ENCODE data around the gene GAP43.
"Not testable (repeated sequence)": the region's sequence is repeated elsewhere in the genome, so short reads cannot be mapped to it uniquely, and the experiment has no call there.

GAP43 gene

GRCh38 chr3:115741650-115742049 is 118.3 kb downstream of the GAP43 start:
- Histone ChIP-seq H3K36me3 (ENCODE audit: insufficient read depth, low read depth, low read length) (no peaks in the 10 kb centered on the region), H3K27ac (ENCODE audit: low read length) (no peak overlapping the region), H3K9me3 (ENCODE audit: insufficient read depth, low read depth, low read length) (peaks cover 15% of the 10 kb centered on the region), H3K4me1 (ENCODE audit: insufficient read depth, low read length) (no peaks in the 10 kb centered on the region), H3K4me3 (ENCODE audit: low read length) (no peak overlapping the region), H3K9ac (ENCODE audit: low read depth, low read length) (no peak overlapping the region), H3K27me3 (ENCODE audit: insufficient read depth, low read length) (no peaks in the 10 kb centered on the region)

GRCh38 chr3:115744516-115744915 is 121.2 kb downstream of the GAP43 start:
- not testable (repeated sequence) for H3K9ac ChIP-seq (ENCODE audit: low read depth, low read length); H3K4me1 ChIP-seq (ENCODE audit: insufficient read depth, low read length); H3K36me3 ChIP-seq (ENCODE audit: insufficient read depth, low read depth, low read length); H3K9me3 ChIP-seq (ENCODE audit: insufficient read depth, low read depth, low read length); H3K27me3 ChIP-seq (ENCODE audit: insufficient read depth, low read length); H3K27ac ChIP-seq (ENCODE audit: low read length); H3K4me3 ChIP-seq (ENCODE audit: low read length)

- not testable (repeated sequence) for H3K4me1 ChIP-seq (ENCODE audit: insufficient read depth, low read length); H3K27ac ChIP-seq (ENCODE audit: low read length); H3K27me3 ChIP-seq (ENCODE audit: insufficient read depth, low read length); H3K36me3 ChIP-seq (ENCODE audit: insufficient read depth, low read depth, low read length); H3K9me3 ChIP-seq (ENCODE audit: insufficient read depth, low read depth, low read length); H3K4me3 ChIP-seq (ENCODE audit: low read length); H3K9ac ChIP-seq (ENCODE audit: low read depth, low read length)
Measured at GRCh38 chr3:115752978-115753377, 129.7 kb downstream of the GAP43 start.

- H3K4me1 ChIP-seq (ENCODE audit: insufficient read depth, low read length): no peaks in the 10 kb centered on the region
- H3K9me3 ChIP-seq (ENCODE audit: insufficient read depth, low read depth, low read length): no peaks in the 10 kb centered on the region
- no peak overlapping the region for H3K4me3 ChIP-seq (ENCODE audit: low read length)
- no peak overlapping the region for H3K9ac ChIP-seq (ENCODE audit: low read depth, low read length)
- no peaks in the 10 kb centered on the region for H3K36me3 ChIP-seq (ENCODE audit: insufficient read depth, low read depth, low read length)
- H3K27ac ChIP-seq (ENCODE audit: low read length): no peak overlapping the region
- H3K27me3 ChIP-seq (ENCODE audit: insufficient read depth, low read length): no peaks in the 10 kb centered on the region
Measured at GRCh38 chr3:115758076-115758763, 134.9 kb downstream of the GAP43 start.

- Histone ChIP-seq H3K4me1 (ENCODE audit: insufficient read depth, low read length) (no peaks in the 10 kb centered on the region), H3K27ac (ENCODE audit: low read length) (no peak overlapping the region), H3K9ac (ENCODE audit: low read depth, low read length) (no peak overlapping the region), H3K27me3 (ENCODE audit: insufficient read depth, low read length) (no peaks in the 10 kb centered on the region), H3K36me3 (ENCODE audit: insufficient read depth, low read depth, low read length) (no peaks in the 10 kb centered on the region), H3K4me3 (ENCODE audit: low read length) (no peak overlapping the region), H3K9me3 (ENCODE audit: insufficient read depth, low read depth, low read length) (no peaks in the 10 kb centered on the region)
Measured at GRCh38 chr3:115760716-115761115, 137.4 kb downstream of the GAP43 start.

- Histone ChIP-seq H3K4me1 (ENCODE audit: insufficient read depth, low read length) (peaks cover 4% of the 10 kb centered on the region; the same call in 1 of the 2 replicates), H3K36me3 (ENCODE audit: insufficient read depth, low read depth, low read length) (no peaks in the 10 kb centered on the region), H3K9me3 (ENCODE audit: insufficient read depth, low read depth, low read length) (no peaks in the 10 kb centered on the region), H3K4me3 (ENCODE audit: low read length) (no peak overlapping the region), H3K9ac (ENCODE audit: low read depth, low read length) (no peak overlapping the region), H3K27ac (ENCODE audit: low read length) (no peak overlapping the region), H3K27me3 (ENCODE audit: insufficient read depth, low read length) (no peaks in the 10 kb centered on the region)
Measured at GRCh38 chr3:115761927-115762305, 138.6 kb downstream of the GAP43 start.

- H3K9ac ChIP-seq (ENCODE audit: low read depth, low read length): no peak overlapping the region
- no peaks in the 10 kb centered on the region for H3K9me3 ChIP-seq (ENCODE audit: insufficient read depth, low read depth, low read length)
- peaks cover 7% of the 10 kb centered on the region; the same call in 1 of the 2 replicates for H3K4me1 ChIP-seq (ENCODE audit: insufficient read depth, low read length)
- no peak overlapping the region for H3K27ac ChIP-seq (ENCODE audit: low read length)
- no peaks in the 10 kb centered on the region for H3K27me3 ChIP-seq (ENCODE audit: insufficient read depth, low read length)
- H3K36me3 ChIP-seq (ENCODE audit: insufficient read depth, low read depth, low read length): no peaks in the 10 kb centered on the region
- no peak overlapping the region for H3K4me3 ChIP-seq (ENCODE audit: low read length)
Measured at GRCh38 chr3:115766587-115767482, 143.5 kb downstream of the GAP43 start.

- H3K27me3 ChIP-seq (ENCODE audit: insufficient read depth, low read length): no peaks in the 10 kb centered on the region
- no peak overlapping the region for H3K9ac ChIP-seq (ENCODE audit: low read depth, low read length)
- peaks cover 7% of the 10 kb centered on the region; the same call in 1 of the 2 replicates for H3K4me1 ChIP-seq (ENCODE audit: insufficient read depth, low read length)
- no peak overlapping the region for H3K27ac ChIP-seq (ENCODE audit: low read length)
- H3K36me3 ChIP-seq (ENCODE audit: insufficient read depth, low read depth, low read length): no peaks in the 10 kb centered on the region
- no peaks in the 10 kb centered on the region for H3K9me3 ChIP-seq (ENCODE audit: insufficient read depth, low read depth, low read length)
- no peak overlapping the region for H3K4me3 ChIP-seq (ENCODE audit: low read length)
Measured at GRCh38 chr3:115768661-115769060, 145.4 kb downstream of the GAP43 start.
